GM21367 (cell line): Measurements from ENCODE around the gene PTN.
"Not testable (repeated sequence)": the region's sequence is repeated elsewhere in the genome, so short reads cannot be mapped to it uniquely, and the experiment has no call there.

Source experiments
- ATAC-seq: cut with Tn5 transposase; IDR thresholded peaks from one replicate; pipeline ENCODE4 v1.9.1; 2021; ENCODE audit not compliant: unreplicated experiment

PTN gene

DNA sequence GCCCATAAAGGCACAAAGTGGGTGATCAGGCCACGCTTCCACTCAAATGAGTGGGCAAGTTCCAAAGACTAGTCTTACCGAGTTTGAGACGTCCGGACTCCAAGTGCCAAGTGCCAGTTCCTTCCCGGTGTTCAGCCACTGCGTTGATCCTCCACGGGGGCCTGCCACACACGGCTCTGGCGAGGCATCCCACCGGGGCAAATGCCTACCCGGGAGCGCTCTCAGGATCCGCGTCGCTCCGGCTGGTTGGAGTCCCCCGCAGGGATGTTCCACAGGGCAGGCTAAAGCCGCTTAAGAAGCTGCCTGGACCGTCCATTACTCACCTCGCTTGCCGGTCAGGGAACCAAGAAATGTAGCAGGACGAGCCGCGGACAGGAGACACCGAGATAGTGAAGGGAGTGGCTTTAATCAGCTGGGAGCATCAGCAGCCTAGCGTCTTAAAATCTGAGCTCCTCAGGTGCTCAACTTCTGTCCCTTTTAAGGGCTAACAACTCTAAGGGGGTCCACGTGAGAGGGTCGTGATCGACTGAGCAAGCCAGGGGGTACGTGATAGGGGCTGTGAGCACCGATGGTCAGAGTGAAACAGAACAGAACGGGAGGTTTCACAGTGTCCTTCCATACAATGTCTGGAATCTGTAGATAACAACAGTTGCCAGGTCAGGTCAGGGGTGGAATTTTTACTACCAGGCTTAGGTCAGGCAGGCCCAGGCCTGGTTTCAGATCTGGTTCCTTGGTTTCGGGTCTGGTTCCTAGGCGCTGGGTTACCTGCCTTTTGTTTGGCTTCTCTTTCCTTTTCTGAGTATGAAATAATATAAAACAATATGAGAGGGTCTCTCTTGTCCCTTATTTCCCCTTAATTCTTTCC is 75.3 kb downstream of the PTN start:
- not testable (repeated sequence) for ATAC-seq

DNA sequence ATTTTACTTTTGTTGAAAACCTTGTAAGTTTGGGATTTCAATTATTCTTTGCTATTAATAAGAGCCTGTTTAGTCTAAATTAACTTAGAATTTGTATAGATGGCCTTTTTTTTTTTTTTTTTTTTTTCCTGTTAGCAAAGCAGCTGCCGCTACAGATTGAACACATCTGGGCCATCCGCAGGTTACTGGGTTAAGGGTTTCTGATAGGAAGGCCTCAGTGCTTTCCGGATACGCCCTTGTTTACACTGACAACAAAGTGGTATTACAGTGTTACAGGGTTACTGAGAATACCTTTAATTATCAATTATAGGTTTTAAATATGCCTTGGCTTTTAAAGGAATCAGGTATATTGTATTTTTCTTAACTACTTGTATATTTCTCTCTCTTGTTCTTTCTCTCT is 76.8 kb downstream of the PTN start:
- ATAC-seq: no peak

DNA sequence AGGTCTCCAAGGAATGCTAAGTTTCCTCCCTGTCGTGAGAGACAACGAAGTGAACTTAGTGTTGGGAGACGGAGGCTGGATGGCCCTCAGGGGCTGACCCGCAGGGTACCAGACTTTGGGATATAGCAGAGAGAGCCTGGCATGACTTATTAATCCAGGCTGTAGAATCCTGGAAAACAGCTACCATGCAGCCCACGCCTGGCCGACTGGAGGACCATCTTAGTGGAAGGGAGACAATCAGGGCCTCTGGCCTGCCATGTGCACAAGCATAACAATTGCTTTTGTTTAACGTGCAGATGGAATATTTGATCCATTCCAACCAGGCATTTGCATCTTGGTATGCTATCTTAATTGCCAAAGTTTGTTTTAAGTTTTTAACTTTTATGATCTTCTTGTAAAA is 78.1 kb downstream of the PTN start:
- ATAC-seq: not testable (repeated sequence)

DNA sequence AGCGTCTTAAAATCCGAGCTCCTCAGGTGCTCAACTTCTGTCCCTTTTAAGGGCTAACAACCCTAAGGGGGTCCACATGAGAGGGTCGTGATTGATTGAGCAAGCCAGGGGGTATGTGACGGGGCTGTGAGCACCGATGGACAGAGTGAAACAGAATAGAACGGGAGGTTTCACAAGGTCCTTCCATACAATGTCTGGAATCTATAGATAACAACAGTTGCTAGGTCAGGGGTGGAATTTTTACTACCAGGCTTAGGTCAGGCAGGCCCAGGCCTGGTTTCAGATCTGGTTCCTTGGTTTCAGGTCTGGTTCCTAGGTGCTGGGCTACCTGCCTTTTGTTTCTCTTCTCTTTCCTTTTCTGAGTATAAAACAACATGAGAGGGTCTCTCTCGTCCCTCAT is 80.9 kb downstream of the PTN start:
- no peak for ATAC-seq

DNA sequence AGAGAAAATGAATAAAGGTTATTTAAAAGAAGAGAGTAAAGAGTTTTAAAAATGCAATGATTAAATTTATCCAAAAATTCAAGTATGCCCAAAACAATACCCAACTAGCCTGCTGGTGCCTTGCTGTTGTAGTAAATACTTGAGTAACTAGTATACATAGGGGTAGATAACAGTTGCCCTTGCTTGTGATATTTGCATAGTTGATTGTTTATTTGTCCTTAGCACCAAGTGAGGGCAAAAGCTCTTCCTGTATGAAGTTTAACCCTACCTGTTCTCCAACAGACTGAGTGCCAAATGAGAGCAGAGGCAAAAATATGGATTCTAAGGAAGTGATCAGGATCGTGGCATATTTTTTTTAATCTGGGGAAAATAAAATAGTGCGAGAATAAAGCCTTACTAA is 85.0 kb downstream of the PTN start:
- ATAC-seq: no peak

DNA sequence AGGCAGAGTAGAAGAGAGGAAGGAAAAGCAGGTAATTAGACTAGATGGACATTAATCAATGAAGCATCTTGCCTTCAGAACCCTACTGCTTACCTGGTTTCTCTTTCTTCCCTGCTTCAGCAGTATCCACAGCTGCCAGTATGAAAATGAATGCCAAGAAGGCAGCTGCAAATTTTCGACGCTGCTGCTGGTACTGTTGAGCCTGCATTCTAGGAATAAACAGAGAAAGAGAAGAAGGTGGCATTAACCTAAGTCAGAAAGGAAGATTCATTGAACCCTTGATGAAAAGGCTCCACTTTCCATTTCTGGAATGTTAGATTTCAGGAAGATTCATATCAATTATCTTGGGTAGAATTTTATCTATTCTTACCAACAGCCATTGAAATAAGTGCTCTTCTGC is 88.8 kb downstream of the PTN start:
- ATAC-seq: no peak

DNA sequence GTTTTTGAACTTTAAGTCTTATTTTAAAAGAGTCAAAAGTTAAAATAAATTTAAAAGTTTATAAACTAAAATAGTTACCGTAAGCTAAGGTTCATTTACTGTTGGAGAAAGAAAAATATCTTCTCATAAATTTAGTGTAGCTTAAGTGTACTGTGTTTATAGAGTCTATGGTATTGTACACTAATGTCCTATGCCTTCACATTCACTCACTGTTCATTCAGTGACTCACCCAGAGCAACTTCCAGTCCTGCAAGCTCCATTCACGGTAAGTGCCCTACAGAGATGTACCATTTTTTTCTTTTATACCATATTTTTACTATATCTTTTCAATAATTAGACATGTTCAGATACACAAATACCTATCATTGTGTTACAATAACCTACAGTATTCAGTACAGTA is 97.6 kb downstream of the PTN start:
- no peak for ATAC-seq

DNA sequence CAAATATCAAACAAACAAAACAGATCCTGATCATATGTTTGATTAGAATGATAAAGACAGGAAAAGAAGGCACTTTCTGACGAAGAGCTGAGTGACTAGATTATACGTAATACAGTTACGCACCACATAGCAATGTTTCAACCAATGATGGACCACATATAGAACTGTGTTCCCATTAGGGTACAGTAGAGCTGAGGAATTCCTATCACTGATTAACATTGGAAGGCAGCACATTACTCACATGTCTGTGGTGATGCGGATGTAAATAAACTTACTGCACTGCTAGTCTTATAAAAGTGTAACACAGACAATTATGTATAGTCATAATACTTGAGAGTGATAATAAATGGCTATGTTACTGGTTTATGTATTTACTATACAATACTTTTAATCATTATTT is 98.3 kb downstream of the PTN start:
- ATAC-seq: no peak

DNA sequence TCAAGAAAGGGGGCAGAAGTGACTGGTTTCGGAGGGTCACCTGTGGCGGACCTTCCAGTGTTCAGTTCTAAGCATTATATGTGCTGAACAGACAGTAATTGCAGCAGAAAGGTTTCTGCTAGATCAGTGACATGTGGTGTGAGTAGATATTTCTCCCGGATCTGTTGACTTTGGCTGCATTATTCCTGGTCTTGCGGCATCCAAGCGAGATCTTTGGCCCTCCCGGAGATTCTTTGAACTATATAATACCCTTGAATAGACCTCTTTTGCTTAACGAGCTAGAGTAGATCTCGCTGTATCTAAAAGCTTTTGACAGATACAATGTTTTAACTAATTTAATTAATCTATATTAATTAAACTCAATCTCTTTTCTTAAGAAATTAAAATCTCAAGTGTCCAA is 99.8 kb downstream of the PTN start:
- no peak for ATAC-seq

DNA sequence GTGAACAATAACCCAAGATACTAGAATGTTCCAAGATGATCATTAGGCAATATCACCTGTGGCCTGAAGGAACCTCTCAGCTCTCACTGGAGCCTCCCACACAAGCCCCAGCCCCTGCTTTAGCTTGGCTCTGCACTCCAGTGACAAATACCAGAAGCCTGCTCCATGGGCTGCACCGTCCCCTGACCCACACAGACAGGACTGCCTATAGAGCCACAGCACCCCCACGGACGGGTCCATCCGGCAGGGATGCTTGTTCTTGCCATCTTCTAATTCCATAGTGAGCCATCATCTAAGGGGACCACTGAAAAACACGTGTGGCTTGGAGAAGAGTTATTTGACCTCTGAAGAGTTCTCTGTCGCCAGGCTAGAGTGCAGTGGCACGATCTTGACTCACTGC is 100.9 kb downstream of the PTN start:
- ATAC-seq: no peak

DNA sequence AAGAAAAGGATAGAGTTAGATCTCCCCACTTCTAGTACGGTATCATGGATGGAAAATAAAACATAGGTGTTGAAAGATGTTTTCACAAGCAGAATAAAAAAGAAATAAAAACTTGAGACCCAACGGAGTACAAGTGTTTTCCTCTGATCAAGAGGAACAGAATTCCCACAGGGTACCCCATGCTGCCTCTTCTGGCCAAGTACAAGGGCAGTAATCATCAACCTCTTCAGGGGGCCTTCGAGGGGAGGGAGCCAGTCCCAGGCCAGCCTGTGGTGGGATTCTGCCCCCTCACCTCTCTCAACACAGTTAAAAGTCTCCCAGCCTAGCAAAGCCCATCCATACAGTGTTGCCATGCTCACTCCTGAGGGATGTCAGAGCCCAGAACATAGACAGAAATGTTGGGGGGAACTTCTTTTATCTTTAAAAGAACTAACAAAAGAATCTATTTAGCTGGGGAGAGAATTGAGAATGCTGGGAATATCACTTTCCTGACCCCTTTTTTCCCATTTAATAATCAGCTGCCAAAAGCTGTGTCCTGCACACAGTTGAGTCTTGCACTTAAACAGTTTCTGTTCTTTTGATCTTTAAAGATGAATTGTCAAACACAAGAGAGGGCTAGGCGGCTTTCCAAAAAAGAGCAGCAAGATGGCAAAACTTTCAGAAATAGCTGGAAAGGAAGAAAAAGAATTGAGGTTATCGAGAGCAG is 101.7 kb downstream of the PTN start:
- ATAC-seq: no peak

DNA sequence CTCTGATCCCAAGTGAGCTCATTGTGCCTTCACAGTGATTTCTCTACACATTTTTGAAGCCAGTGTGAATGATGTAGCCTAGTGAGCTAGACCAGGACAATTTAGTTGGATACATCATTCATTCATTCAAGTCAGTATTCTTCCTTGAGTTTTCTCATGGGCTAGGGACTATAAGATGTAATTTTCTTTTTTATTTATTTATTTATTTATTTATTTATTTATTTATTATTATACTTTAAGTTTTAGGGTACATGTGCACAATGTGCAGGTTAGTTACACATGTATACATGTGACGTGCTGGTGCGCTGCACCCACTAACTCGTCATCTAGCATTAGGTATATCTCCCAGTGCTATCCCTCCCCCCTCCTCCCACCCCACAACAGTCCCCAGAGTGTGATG is 104.3 kb downstream of the PTN start:
- ATAC-seq: not testable (repeated sequence)

DNA sequence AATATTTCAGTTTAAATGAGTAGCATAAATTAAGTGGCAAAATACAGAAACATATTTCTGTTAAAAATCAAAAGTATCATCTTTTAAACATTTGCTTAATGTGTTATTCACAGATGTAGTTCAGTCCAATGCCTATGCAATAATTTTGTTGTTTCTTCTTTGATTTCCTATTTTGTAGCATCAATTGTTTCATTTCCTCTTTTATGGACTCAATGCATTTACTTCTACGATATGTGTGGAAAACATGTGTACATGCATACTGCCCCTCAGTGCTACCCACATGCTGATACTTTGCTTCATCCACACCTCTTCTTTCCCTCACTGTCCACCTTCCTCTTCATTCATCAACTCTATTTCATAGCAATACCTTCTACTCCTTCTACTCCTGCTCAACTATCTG is 108.1 kb downstream of the PTN start:
- no peak for ATAC-seq

DNA sequence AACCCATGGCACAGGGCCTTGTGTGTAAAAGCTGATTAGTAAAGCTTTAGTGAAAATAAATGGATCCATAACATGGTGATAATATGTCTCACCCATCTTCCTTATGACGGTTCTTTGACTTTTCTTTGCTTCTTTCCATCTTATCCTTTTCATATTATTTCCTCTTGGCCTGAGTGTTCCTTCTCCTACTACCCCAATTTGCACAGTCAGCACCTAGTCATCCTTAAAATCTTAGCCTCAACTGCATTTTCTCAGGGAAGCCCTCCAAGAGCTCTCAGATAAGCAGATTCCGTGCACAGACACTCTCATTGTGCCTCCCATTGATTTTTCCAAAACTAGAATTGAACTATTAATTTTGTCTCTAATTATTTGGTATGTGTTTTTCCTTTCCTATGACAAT is 112.4 kb downstream of the PTN start:
- ATAC-seq: no peak

DNA sequence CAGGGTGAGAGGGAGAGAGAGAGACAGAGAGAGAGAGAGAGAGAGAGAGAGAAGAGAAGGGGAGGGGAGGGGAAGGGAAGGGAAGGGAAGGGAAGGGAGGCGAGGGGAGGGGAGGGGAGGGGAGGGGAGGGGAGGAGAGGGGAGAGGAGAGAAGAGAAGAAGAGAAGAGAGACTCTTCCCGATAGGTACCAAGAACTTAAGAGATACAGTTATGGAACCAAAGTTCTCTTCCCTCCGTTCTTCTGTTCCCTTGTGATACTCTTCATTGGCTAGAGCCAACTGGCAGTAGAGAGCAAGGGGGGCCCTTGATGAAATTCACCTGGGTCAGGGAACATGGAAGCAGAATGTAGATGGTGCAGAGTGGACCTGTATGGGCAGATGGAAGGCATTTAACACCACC is 122.1 kb downstream of the PTN start:
- no peak for ATAC-seq

DNA sequence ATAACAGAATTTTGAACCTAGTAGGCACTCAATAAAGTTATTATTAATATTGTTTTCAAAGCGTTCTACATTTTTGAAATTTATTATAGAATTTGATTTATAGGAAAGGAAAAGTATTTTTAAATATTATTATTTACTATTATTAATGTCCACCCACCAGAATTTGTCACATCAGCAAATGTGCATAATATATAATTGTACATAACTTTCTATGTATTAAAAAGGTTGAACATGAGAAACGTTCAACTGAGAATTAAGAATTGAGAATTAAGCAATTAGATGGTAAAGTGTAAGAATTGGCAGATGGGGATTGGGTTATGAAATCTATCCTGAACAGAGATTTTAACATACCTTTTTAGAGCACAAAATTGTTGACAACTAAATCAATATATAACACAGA is 129.8 kb downstream of the PTN start:
- no peak for ATAC-seq

DNA sequence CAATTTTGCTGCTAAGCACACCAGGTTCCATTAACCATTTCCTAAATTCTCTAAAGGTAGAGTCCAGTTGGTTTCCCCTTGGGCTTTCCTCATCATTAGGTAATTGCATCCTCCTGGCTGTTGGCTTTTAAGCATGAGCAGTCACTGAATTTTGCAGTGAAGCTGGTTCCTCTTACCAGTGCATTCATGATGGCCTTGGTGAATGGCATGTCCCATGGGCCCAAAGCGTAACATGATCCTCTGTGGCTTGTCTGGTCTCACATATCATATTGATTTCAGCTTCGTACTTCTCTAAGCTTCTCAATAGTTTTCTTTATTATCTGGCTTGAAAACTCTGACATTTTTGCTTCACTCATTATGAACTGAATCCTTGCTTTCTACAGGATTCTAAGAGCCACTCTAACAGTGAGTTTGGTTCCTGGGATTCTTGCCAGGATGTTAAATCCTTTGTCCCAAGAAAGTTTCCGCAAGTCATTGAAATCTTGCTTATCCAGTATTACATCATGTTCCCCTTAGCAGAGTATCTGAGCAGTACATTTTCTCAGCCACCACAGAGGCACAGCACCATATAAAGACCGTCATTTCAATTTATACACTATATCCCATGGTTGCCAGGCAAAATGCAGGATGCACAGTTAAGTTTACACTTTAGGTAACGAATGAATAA is 134.2 kb downstream of the PTN start:
- no peak for ATAC-seq

DNA sequence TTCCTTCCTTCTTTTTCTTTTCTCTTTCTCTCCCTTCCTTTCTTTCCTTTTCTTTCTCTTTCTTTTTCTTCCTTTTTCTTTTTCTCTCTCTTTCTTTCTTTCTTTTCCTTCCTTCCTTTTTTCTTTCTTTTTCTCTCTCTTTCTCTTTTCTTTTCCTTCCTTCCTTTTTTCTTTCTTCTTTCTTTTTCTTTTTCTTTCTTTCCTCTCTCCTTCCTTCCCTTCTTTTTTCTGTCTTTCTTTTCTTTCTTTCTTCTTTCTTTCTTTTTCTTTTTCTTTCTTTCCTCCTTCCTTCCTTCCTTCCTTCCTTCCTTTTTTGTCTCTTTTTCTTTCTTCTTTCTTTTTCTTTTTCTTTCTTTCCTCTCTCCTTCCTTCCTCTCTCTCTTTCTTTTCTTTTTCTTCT is 136.8 kb downstream of the PTN start:
- ATAC-seq: no peak

DNA sequence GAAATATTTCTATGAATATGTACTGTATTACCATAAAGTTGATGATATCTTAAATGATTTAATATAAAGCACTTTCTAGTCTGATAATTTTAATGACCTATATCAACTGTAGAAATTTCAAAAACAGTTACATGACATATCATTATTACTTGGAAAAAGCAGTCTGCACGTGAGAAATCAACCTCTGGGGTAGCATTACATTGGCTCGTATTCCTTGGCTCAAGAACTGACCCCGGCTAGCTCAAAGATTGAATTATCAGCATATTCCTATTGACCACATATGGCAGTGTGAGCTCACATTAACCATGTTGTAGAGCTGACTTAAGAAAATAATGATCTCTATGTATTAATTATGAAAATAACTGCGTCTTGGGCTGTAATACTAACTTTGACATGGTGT is 139.3 kb downstream of the PTN start:
- ATAC-seq: no peak

DNA sequence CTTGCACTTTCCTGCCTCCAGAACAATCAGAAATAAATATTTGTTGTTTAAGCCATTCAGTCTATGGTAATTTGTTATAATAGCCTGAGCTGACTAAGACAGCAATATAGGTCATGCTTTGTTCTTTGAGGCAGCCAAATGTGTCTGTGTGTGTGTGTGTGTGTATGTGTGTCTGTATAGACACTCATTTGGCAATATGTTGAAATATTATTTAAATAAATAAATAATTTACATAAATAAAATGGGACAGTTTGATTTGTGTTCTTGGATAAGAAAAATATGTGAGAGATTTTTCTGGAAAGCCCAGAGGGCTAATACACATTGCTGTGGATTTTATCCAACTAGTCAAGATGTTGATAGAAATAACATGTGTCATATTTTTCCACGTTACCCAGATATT is 140.2 kb downstream of the PTN start:
- no peak for ATAC-seq

DNA sequence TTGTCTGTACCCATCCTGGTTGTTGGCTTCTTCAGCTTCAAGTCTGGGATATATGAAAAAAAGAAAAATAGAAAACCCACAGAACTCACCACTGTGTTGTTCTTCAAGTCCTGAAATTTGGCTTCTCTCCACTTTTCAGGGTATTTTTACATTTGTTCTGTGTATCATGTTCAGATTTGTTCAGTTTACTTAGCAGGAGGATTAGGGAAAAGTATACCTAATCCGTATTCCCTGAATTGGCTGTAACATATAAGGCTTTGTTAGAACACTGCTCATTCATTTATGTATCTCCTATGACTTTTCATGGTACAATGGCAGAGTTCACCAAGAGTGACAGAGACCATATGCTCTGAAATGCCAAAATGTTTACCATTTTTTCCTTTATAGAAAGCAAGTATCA is 146.9 kb downstream of the PTN start:
- no peak for ATAC-seq

DNA sequence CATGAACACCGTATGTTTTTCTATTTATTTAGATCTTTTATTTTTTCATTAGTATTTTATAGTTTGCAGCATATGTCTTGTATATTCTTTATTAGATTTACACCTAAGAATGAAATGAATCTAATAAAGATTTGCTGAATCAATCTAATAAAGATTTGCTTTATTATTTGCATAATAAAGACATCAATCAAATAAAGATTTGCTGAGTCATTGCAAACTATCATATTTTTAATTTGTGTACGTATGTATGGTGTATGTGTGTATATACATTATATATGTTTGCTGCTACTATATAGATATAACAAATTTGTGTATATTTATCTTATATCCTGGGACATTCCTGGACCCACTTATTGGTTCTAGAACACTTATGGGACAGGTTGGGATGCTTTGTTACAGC is 147.5 kb downstream of the PTN start:
- no peak for ATAC-seq
